ENCODE results near the gene FTCD. TPM values are rescaled to one million over a fixed set of nuclear protein-coding genes. Genes with fewer than 3 reads are reported as not detected.
A peak's percentile ranks its signal among the peaks of the same experiment; 100 is the strongest.

Gene FTCD
- total and polyA plus RNA-seq, 2 of the 4 experiments (the other 2 are of a cell fraction): 0.55 TPM; not detected in 1

GRCh38 chr21:46127239-46128105, 27.9 kb downstream of the FTCD start:
- in situ Hi-C loops (cut with MboI; ENCODE audit: low sequenced_read_pairs) (no loop called here), intact Hi-C loops (cut with micrococcal nuclease) (no loop called here), dilution Hi-C loops (cut with HindIII; ENCODE audit: low sequenced_read_pairs, unreplicated experiment) (no loop called here)
- Histone ChIP-seq H4K20me1 (ENCODE audit: insufficient read depth, low read length) (peaks cover 98% of the 10 kb centered on the region), H2BK20ac (ENCODE audit: low read depth, low read length) (no peak overlapping the region), H2AK9ac (replicated peaks; ENCODE audit: low read depth, low read length, poor library complexity) (peak overlapping the region; percentile 78), H4K8ac (ENCODE audit: low read depth in 2 of 2, low read length in 2 of 2) (peak overlapping the region in 1 of 2 experiments; percentile 28; a peak in 1 of 4 replicates), H3K14ac (replicated peaks; ENCODE audit: low read depth, low read length) (no peak overlapping the region), H3K9ac (ENCODE audit: low read depth, low read length) (no peak overlapping the region), H2BK120ac (ENCODE audit: low read depth, low read length) (no peak overlapping the region), H3K9me3 (ENCODE audit: control insufficient read depth, insufficient read depth, low read length) (no peaks in the 10 kb centered on the region), H2BK5ac (ENCODE audit: low read depth, low read length, poor library complexity, severe bottlenecking) (no peak overlapping the region), H3K4ac (ENCODE audit: low read depth, low read length) (no peak overlapping the region), H4K91ac (ENCODE audit: insufficient read depth, low read depth, low read length) (no peak overlapping the region), H4K5ac (ENCODE audit: low read depth, low read length) (no peak overlapping the region), H3K18ac (ENCODE audit: low read depth, low read length) (no peak overlapping the region), H3K4me1 (ENCODE audit: control insufficient read depth, insufficient read depth, low read length) (peaks cover 2% of the 10 kb centered on the region; the same call in 1 of the 2 replicates), H3K27me3 (ENCODE audit: control insufficient read depth, insufficient read depth, low read length) (no peaks in the 10 kb centered on the region), H3K4me2 (ENCODE audit: low read depth, low read length) (no peak overlapping the region), H3K23ac (ENCODE audit: low read depth, low read length) (no peak overlapping the region), H3K36me3 (ENCODE audit: control insufficient read depth, insufficient read depth, low read length) (peaks cover 90% of the 10 kb centered on the region), H3K56ac (ENCODE audit: extremely low read depth, insufficient read depth, low read length) (no peak overlapping the region), H3K4me3 (ENCODE audit: insufficient read depth, low read depth, low read length) (no peak overlapping the region), H2AK5ac (ENCODE audit: low read depth, low read length) (no peak overlapping the region), H3K27ac (ENCODE audit: insufficient read depth, low read length) (no peak overlapping the region), H3K9me1 (ENCODE audit: insufficient read depth, low read length) (peaks cover 19% of the 10 kb centered on the region), H2AFZ (replicated peaks; ENCODE audit: low read length, poor library complexity) (peak overlapping the region; percentile 51), H3K79me1 (ENCODE audit: low read depth in 1 of 2, low read length in 2 of 2) (peaks cover 9 to 73% of the 10 kb centered on the region in 2 experiments), H2BK15ac (ENCODE audit: low read depth, low read length) (no peak overlapping the region)
- no peak for TF ChIP-seq SMC3 (IDR thresholded peaks at IDR 0.05; ENCODE audit: low read depth, low read length)
- no peak for TF ChIP-seq MAZ (IDR thresholded peaks at IDR 0.05; ENCODE audit: borderline replicate concordance, low read depth, low read length)
- TF ChIP-seq RFX5 (IDR thresholded peaks at IDR 0.05; ENCODE audit: low read depth, low read length): no peak
- no peak for TF ChIP-seq CHD1 (IDR thresholded peaks at IDR 0.05; ENCODE audit: low read depth, low read length)
- TF ChIP-seq FOS (IDR thresholded peaks at IDR 0.05; ENCODE audit: low read depth, low read length): no peak
- no peak for TF ChIP-seq CEBPB (IDR thresholded peaks at IDR 0.05; ENCODE audit: low read depth, low read length)
- no peak for TF ChIP-seq USF2 (IDR thresholded peaks at IDR 0.05; ENCODE audit: low read depth, low read length)
- no peak for TF ChIP-seq RCOR1 (IDR thresholded peaks at IDR 0.05; ENCODE audit: insufficient replicate concordance, low read length)
- no peak for TF ChIP-seq ELK1 (IDR thresholded peaks at IDR 0.05; ENCODE audit: borderline replicate concordance, low read depth, low read length)
- TF ChIP-seq NFE2L2 (IDR thresholded peaks at IDR 0.05; ENCODE audit: low read depth, low read length): no peak
- no peak for TF ChIP-seq RAD21 (IDR thresholded peaks at IDR 0.05; ENCODE audit: low read length)
- TF ChIP-seq POLR2A (IDR thresholded peaks at IDR 0.05; ENCODE audit: low read depth, low read length): no peak
- TF ChIP-seq BHLHE40 (IDR thresholded peaks at IDR 0.05; ENCODE audit: low read depth, low read length): no peak
- no peak for TF ChIP-seq MXI1 (IDR thresholded peaks at IDR 0.05; ENCODE audit: borderline replicate concordance, low read depth, low read length)
- no peak for TF ChIP-seq MAFK (IDR thresholded peaks at IDR 0.05; ENCODE audit: low read depth, low read length)
- DNase-seq: no peak
- no TSS peak for BruUV-seq (replicated peaks)
- ATAC-seq (ENCODE audit: low read depth): no peak
- 87% methylated on average over 20 of the region's 40 CpGs; no CpG with 5 or more reads in 1 of the 2 experiments for WGBS, 2 experiments (ENCODE audit: extremely low coverage in 2 of 2, insufficient read length in 1 of 2)
- ChIA-PET CTCF (no interaction called here), POLR2A (ENCODE audit: unreplicated experiment) (no interaction called here)
